Loucy (cell line): ENCODE data around the gene ODF4.

Experiments used
- EZH2phosphoT487 ChIP-seq: fragments of 200-600 bp; IDR thresholded peaks from 2 replicates; pipeline ENCODE4 v1.6.1; 2018; ENCODE audit warnings: antibody characterized with exemption, mild to moderate bottlenecking, moderate library complexity, borderline replicate concordance
- TF ChIP-seq, protein P1 (sequence below): fragments of 200-600 bp; sonication (generic); conservative IDR thresholded peaks from 2 replicates; pipeline ENCODE4 v1.5.1; 2014; ENCODE audit warnings: mild to moderate bottlenecking, antibody characterized with exemption, low read length

DNA sequence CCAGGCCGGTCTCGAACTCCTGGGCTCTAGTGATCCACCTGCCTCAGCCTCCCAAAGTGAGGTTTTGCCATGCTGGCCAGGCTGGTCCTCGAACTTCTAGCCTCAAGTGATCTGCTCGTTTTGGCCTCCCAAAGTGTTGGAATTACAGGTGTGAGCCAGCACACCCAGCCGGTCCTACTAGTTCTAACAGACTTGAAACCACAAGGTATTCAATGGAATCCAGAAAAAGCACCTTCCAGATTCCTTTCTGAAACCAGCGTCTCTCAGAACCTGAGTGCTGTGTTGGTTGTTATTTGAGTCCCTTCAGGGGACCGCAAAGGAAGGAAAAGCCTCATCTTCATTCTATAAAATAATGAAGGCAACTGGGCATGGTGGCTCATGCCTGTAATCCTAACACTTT lies 32.8 kb downstream of the ODF4 start:
- TF ChIP-seq, protein P1, sequence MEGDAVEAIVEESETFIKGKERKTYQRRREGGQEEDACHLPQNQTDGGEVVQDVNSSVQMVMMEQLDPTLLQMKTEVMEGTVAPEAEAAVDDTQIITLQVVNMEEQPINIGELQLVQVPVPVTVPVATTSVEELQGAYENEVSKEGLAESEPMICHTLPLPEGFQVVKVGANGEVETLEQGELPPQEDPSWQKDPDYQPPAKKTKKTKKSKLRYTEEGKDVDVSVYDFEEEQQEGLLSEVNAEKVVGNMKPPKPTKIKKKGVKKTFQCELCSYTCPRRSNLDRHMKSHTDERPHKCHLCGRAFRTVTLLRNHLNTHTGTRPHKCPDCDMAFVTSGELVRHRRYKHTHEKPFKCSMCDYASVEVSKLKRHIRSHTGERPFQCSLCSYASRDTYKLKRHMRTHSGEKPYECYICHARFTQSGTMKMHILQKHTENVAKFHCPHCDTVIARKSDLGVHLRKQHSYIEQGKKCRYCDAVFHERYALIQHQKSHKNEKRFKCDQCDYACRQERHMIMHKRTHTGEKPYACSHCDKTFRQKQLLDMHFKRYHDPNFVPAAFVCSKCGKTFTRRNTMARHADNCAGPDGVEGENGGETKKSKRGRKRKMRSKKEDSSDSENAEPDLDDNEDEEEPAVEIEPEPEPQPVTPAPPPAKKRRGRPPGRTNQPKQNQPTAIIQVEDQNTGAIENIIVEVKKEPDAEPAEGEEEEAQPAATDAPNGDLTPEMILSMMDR, result no peak
- TF ChIP-seq EZH2phosphoT487, result no peak
